ENCODE results near the gene COPS7A. TPM values are rescaled to one million over a fixed set of nuclear protein-coding genes. Genes with fewer than 3 reads are reported as not detected.
A peak's percentile ranks its signal among the peaks of the same experiment; 100 is the strongest.

The COPS7A gene
- total and polyA plus RNA-seq, 9 of the 15 experiments (the other 6 are each of a cell fraction or from before 2014, with no cell fraction given) = 12.7 to 36.0 (median 24.3) TPM

DNA sequence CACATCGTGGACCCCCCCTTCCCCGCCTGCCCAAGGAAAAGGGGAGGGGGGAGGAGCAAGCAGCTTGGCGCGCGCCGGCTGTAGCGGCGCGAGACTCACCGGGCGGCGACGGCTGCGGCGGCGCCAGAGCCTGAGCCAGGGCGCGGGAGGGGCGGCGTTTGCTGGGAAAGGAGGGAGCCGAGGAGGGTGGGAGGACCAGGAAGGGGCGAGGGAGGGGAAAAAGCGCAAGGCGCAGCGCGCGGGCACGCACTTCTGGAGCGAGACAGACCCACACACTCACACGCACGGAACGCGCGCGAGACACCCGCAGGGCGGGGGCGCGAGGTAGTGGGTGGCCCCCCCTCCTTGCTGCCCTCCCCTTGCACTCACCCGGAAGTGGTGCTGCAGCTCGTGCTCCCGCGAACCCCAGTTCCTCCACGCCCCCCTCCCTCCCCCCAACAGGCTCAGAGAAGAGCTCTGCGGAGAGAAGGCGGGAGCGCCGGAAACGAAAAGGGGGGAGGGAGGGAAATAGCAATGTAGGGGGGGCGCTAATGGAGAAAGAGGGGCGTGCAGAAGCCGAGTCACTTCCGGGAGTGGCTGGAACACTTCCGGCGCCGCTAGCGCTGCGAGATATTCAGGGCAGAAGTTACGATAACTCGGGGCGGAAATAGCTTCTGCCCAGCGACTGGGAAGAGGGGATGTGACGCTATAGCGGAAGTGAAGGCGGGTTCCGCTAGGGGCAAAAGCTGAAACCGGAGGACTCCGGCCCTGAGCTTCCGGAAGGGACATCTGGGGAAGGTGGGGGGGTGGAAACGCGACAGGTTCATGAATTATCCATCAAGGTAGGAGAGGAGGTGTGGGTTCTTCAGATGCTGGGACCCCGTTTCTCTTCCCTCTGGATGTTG is 34.6 kb upstream of the COPS7A start, which contains the start of gene ZNF384 (continued):
- TF ChIP-seq, protein P1, sequence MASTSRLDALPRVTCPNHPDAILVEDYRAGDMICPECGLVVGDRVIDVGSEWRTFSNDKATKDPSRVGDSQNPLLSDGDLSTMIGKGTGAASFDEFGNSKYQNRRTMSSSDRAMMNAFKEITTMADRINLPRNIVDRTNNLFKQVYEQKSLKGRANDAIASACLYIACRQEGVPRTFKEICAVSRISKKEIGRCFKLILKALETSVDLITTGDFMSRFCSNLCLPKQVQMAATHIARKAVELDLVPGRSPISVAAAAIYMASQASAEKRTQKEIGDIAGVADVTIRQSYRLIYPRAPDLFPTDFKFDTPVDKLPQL (IDR thresholded peaks at IDR 0.05; ENCODE audit: extremely low read depth, insufficient read length) = no peak
- TF ChIP-seq, protein P2, sequence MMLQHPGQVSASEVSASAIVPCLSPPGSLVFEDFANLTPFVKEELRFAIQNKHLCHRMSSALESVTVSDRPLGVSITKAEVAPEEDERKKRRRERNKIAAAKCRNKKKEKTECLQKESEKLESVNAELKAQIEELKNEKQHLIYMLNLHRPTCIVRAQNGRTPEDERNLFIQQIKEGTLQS (IDR thresholded peaks at IDR 0.05) = peak; percentile 55; the same call in 1 of the 2 replicates
- TF ChIP-seq, protein P2 (CRISPR knock-in tag; conservative IDR thresholded peaks at IDR 0.05) = no peak
- no peak for TF ChIP-seq TGIF2 (CRISPR knock-in tag; IDR thresholded peaks at IDR 0.05)
- TF ChIP-seq NFATC3 (IDR thresholded peaks at IDR 0.05) = no peak
- TF ChIP-seq, protein P3, sequence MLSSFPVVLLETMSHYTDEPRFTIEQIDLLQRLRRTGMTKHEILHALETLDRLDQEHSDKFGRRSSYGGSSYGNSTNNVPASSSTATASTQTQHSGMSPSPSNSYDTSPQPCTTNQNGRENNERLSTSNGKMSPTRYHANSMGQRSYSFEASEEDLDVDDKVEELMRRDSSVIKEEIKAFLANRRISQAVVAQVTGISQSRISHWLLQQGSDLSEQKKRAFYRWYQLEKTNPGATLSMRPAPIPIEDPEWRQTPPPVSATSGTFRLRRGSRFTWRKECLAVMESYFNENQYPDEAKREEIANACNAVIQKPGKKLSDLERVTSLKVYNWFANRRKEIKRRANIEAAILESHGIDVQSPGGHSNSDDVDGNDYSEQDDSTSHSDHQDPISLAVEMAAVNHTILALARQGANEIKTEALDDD (IDR thresholded peaks at IDR 0.05) = no peak
- TF ChIP-seq HNRNPLL (IDR thresholded peaks at IDR 0.05; ENCODE audit: low read depth, low read length, poor library complexity, severe bottlenecking) = peak; percentile 98
- peak; percentile 93 for TF ChIP-seq GABPB1 (CRISPR knock-in tag; IDR thresholded peaks at IDR 0.05)
- TF ChIP-seq CBX1 (IDR thresholded peaks at IDR 0.05; ENCODE audit: low read depth) = peak; percentile 82
- 0 out of 4 replicates have a peak, but pooled peaks of 1 of the 2 experiments have one; percentile 56 for TF ChIP-seq HDAC1 (IDR thresholded peaks at IDR 0.05)
- TF ChIP-seq ZNF41 (CRISPR knock-in tag; conservative IDR thresholded peaks at IDR 0.05) = no peak
- TF ChIP-seq KAT7 (CRISPR knock-in tag; IDR thresholded peaks at IDR 0.05; ENCODE audit: borderline replicate concordance) = 0 out of 2 replicates have a peak, but pooled peaks have one; percentile 48
- TF ChIP-seq, protein P4, sequence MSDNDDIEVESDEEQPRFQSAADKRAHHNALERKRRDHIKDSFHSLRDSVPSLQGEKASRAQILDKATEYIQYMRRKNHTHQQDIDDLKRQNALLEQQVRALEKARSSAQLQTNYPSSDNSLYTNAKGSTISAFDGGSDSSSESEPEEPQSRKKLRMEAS (CRISPR knock-in tag; IDR thresholded peaks at IDR 0.05) = peak; percentile 70; the same call in 1 of the 2 replicates
- TF ChIP-seq, protein P5, sequence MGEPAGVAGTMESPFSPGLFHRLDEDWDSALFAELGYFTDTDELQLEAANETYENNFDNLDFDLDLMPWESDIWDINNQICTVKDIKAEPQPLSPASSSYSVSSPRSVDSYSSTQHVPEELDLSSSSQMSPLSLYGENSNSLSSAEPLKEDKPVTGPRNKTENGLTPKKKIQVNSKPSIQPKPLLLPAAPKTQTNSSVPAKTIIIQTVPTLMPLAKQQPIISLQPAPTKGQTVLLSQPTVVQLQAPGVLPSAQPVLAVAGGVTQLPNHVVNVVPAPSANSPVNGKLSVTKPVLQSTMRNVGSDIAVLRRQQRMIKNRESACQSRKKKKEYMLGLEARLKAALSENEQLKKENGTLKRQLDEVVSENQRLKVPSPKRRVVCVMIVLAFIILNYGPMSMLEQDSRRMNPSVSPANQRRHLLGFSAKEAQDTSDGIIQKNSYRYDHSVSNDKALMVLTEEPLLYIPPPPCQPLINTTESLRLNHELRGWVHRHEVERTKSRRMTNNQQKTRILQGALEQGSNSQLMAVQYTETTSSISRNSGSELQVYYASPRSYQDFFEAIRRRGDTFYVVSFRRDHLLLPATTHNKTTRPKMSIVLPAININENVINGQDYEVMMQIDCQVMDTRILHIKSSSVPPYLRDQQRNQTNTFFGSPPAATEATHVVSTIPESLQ (CRISPR knock-in tag; IDR thresholded peaks at IDR 0.05) = peak; percentile 64; the same call in 1 of the 2 replicates
- TF ChIP-seq RHOXF2B (CRISPR knock-in tag; conservative IDR thresholded peaks at IDR 0.05) = no peak
- no peak for TF ChIP-seq CREBBP (IDR thresholded peaks at IDR 0.05; ENCODE audit: low read depth, low read length)
- TF ChIP-seq POLR3G (IDR thresholded peaks at IDR 0.05; ENCODE audit: extremely low read depth, insufficient read length, insufficient replicate concordance) = no peak
- TF ChIP-seq, protein P6, sequence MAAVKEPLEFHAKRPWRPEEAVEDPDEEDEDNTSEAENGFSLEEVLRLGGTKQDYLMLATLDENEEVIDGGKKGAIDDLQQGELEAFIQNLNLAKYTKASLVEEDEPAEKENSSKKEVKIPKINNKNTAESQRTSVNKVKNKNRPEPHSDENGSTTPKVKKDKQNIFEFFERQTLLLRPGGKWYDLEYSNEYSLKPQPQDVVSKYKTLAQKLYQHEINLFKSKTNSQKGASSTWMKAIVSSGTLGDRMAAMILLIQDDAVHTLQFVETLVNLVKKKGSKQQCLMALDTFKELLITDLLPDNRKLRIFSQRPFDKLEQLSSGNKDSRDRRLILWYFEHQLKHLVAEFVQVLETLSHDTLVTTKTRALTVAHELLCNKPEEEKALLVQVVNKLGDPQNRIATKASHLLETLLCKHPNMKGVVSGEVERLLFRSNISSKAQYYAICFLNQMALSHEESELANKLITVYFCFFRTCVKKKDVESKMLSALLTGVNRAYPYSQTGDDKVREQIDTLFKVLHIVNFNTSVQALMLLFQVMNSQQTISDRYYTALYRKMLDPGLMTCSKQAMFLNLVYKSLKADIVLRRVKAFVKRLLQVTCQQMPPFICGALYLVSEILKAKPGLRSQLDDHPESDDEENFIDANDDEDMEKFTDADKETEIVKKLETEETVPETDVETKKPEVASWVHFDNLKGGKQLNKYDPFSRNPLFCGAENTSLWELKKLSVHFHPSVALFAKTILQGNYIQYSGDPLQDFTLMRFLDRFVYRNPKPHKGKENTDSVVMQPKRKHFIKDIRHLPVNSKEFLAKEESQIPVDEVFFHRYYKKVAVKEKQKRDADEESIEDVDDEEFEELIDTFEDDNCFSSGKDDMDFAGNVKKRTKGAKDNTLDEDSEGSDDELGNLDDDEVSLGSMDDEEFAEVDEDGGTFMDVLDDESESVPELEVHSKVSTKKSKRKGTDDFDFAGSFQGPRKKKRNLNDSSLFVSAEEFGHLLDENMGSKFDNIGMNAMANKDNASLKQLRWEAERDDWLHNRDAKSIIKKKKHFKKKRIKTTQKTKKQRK (IDR thresholded peaks at IDR 0.05; ENCODE audit: borderline replicate concordance, low read depth, low read length) = no peak

Measured in K562 (cell line).